OCI-LY7 (cell line): Measurements from ENCODE around the gene PCDHB13.

Experiments used
- CTCF ChIP-seq: fragments of 200-600 bp; sonication (generic); conservative IDR thresholded peaks from 2 replicates; pipeline ENCODE4 v1.5.1; 2014; ENCODE audit warnings: mild to moderate bottlenecking, antibody characterized with exemption, low read length, moderate library complexity, mixed read lengths
- EZH2phosphoT487 ChIP-seq: fragments of 200-600 bp; sonication (generic); IDR thresholded peaks from 2 replicates; pipeline ENCODE4 v1.6.1; 2018; ENCODE audit warnings: low read depth, borderline replicate concordance, mild to moderate bottlenecking, mixed run types, antibody characterized with exemption, low read length, moderate library complexity, mixed read lengths

- TF ChIP-seq CTCF (peak; percentile 78), EZH2phosphoT487 (no peak)
Observed at GRCh38 chr5:141208478-141208877, 5.2 kb upstream of the PCDHB13 start, which contains the start of gene PCDHB12.
